Adipocyte (in vitro differentiated cells): ENCODE results near the gene LRRK1.

Source experiments
- DNase-seq: peaks from one replicate; pipeline ENCODE4 v3.0.0-alpha.2; 2015; ENCODE audit warnings: low read depth
- H3K27me3 ChIP-seq: replicated peaks from 2 replicates; pipeline ENCODE4 v1.7.0; 2013; ENCODE audit warnings: mild to moderate bottlenecking, low read length, moderate library complexity; ENCODE audit not compliant: control insufficient read depth, insufficient read depth
- H3K36me3 ChIP-seq: 2 replicates; pipeline ENCODE4 v1.7.0; 2013; ENCODE audit warnings: low read length, mild to moderate bottlenecking, moderate library complexity; ENCODE audit not compliant: control insufficient read depth, insufficient read depth, severe bottlenecking
- H3K4me1 ChIP-seq: 2 replicates; pipeline ENCODE4 v1.7.0; 2013; ENCODE audit warnings: mild to moderate bottlenecking, low read length, moderate library complexity; ENCODE audit not compliant: control insufficient read depth, insufficient read depth
- H3K4me3 ChIP-seq: 2 replicates; pipeline ENCODE4 v1.7.0; 2013; ENCODE audit warnings: mild to moderate bottlenecking, low read length, moderate library complexity
- H3K9ac ChIP-seq: 2 replicates; pipeline ENCODE4 v1.7.0; 2013; ENCODE audit warnings: mild to moderate bottlenecking, low read length, moderate library complexity
- H3K9me3 ChIP-seq: 2 replicates; pipeline ENCODE4 v1.7.0; 2013; ENCODE audit warnings: mild to moderate bottlenecking, low read length, moderate library complexity; ENCODE audit not compliant: control insufficient read depth

The LRRK1 gene

GRCh38 chr15:101111570-101112262 lies 192.6 kb downstream of the LRRK1 start:
- peaks cover 15% of the 10 kb centered on the region for H3K4me1 ChIP-seq
- no peak overlapping the region for H3K4me3 ChIP-seq
- H3K36me3 ChIP-seq = no peaks in the 10 kb centered on the region
- no peak for DNase-seq
- H3K9me3 ChIP-seq = no peaks in the 10 kb centered on the region
- no peak overlapping the region for H3K9ac ChIP-seq
- H3K27me3 ChIP-seq = no peaks in the 10 kb centered on the region

- Histone ChIP-seq H3K4me3 (no peak overlapping the region), H3K27me3 (no peaks in the 10 kb centered on the region), H3K9me3 (no peaks in the 10 kb centered on the region), H3K4me1 (peaks cover 16% of the 10 kb centered on the region), H3K36me3 (no peaks in the 10 kb centered on the region), H3K9ac (no peak overlapping the region)
- DNase-seq = no peak
These were observed 193.4 kb downstream of the LRRK1 start for GRCh38 chr15:101112336-101113113.

- Histone ChIP-seq H3K9ac (no peak overlapping the region), H3K9me3 (no peaks in the 10 kb centered on the region), H3K4me1 (peaks cover 16% of the 10 kb centered on the region), H3K4me3 (no peak overlapping the region), H3K36me3 (no peaks in the 10 kb centered on the region), H3K27me3 (no peaks in the 10 kb centered on the region)
- DNase-seq = no peak
These were observed 194.2 kb downstream of the LRRK1 start for GRCh38 chr15:101113114-101114005.

- no peak for DNase-seq
- H3K36me3 ChIP-seq = no peaks in the 10 kb centered on the region
These were observed 195.0 kb downstream of the LRRK1 start for GRCh38 chr15:101114166-101114565.

GRCh38 chr15:101114610-101115009 lies 195.5 kb downstream of the LRRK1 start:
- no peaks in the 10 kb centered on the region for H3K9me3 ChIP-seq
- no peak overlapping the region for H3K9ac ChIP-seq
- H3K4me1 ChIP-seq = peaks cover 16% of the 10 kb centered on the region

More at GRCh38 chr15:101114166-101114565, 195.0 kb downstream of the LRRK1 start:
- H3K9ac ChIP-seq = no peak overlapping the region
- H3K27me3 ChIP-seq = no peaks in the 10 kb centered on the region
- H3K4me1 ChIP-seq = peaks cover 16% of the 10 kb centered on the region
- no peaks in the 10 kb centered on the region for H3K9me3 ChIP-seq
- H3K4me3 ChIP-seq = no peak overlapping the region

GRCh38 chr15:101115393-101115785 lies 196.2 kb downstream of the LRRK1 start:
- no peaks in the 10 kb centered on the region for H3K36me3 ChIP-seq
- peaks cover 16% of the 10 kb centered on the region for H3K4me1 ChIP-seq
- H3K27me3 ChIP-seq = no peaks in the 10 kb centered on the region
- no peak overlapping the region for H3K4me3 ChIP-seq
- DNase-seq = no peak
- H3K9me3 ChIP-seq = no peaks in the 10 kb centered on the region
- peak overlapping the region; percentile 40 for H3K9ac ChIP-seq

More at GRCh38 chr15:101114610-101115009, 195.5 kb downstream of the LRRK1 start:
- DNase-seq = no peak
- H3K36me3 ChIP-seq = no peaks in the 10 kb centered on the region
- no peaks in the 10 kb centered on the region for H3K27me3 ChIP-seq
- no peak overlapping the region for H3K4me3 ChIP-seq

- H3K9me3 ChIP-seq = no peaks in the 10 kb centered on the region
- H3K27me3 ChIP-seq = no peaks in the 10 kb centered on the region
- H3K9ac ChIP-seq = peak overlapping the region; percentile 40
- peak; percentile 49 for DNase-seq
- H3K4me3 ChIP-seq = no peak overlapping the region
- H3K4me1 ChIP-seq = peaks cover 16% of the 10 kb centered on the region
- no peaks in the 10 kb centered on the region for H3K36me3 ChIP-seq
These were observed 196.9 kb downstream of the LRRK1 start for GRCh38 chr15:101115786-101116680.

GRCh38 chr15:101116681-101116976 lies 197.5 kb downstream of the LRRK1 start:
- DNase-seq = no peak
- H3K27me3 ChIP-seq = no peaks in the 10 kb centered on the region
- H3K36me3 ChIP-seq = no peaks in the 10 kb centered on the region

GRCh38 chr15:101118116-101118515 lies 199.0 kb downstream of the LRRK1 start:
- H3K4me3 ChIP-seq = no peak overlapping the region
- no peak for DNase-seq
- no peak overlapping the region for H3K9ac ChIP-seq
- H3K27me3 ChIP-seq = no peaks in the 10 kb centered on the region
- peaks cover 29% of the 10 kb centered on the region for H3K4me1 ChIP-seq
- H3K36me3 ChIP-seq = no peaks in the 10 kb centered on the region
- H3K9me3 ChIP-seq = no peaks in the 10 kb centered on the region

More at GRCh38 chr15:101116681-101116976, 197.5 kb downstream of the LRRK1 start:
- no peak overlapping the region for H3K4me3 ChIP-seq
- H3K9ac ChIP-seq = no peak overlapping the region
- H3K4me1 ChIP-seq = peaks cover 22% of the 10 kb centered on the region
- H3K9me3 ChIP-seq = no peaks in the 10 kb centered on the region

- no peaks in the 10 kb centered on the region for H3K36me3 ChIP-seq
- H3K9ac ChIP-seq = no peak overlapping the region
- no peaks in the 10 kb centered on the region for H3K9me3 ChIP-seq
- H3K4me3 ChIP-seq = no peak overlapping the region
- H3K4me1 ChIP-seq = peaks cover 34% of the 10 kb centered on the region
- DNase-seq = no peak
- H3K27me3 ChIP-seq = no peaks in the 10 kb centered on the region
These were observed 199.5 kb downstream of the LRRK1 start for GRCh38 chr15:101118615-101119014.
